ENCODE data around the gene MASTL.

Gene MASTL

GRCh38 chr10:27225642-27226257 is 70.6 kb downstream of the MASTL start:
- no peak for DNase-seq

GRCh38 chr10:27230022-27230421 is 74.9 kb downstream of the MASTL start:
- no peak for DNase-seq

DNA sequence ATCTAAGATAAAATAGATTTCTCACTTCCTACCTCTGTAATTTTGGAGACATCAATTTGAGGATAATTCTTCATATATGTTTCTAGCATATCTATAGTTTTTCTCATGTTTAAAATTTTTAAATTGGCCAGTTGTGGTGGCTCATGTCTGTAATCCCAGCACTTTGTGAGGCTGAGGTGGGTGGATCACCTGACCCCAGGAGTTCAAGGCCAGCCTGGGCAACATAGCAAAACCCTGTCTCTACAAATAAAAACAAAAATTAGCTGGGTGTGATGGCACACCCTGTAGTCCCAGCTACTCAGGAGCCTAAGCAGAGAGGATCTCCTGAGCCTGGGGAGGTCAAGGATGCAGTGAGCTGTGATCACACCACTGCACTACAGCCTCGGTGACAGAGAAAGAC is 80.6 kb downstream of the MASTL start:
- DNase-seq, result no peak
